HG02610 (cell line): ENCODE data around the gene NEK6.

ENCODE experiments used
- ATAC-seq: cut with Tn5 transposase; IDR thresholded peaks from one replicate; pipeline ENCODE4 v1.9.1; 2021; ENCODE audit warnings: mild to moderate bottlenecking, moderate library complexity; ENCODE audit not compliant: unreplicated experiment

The NEK6 gene

DNA sequence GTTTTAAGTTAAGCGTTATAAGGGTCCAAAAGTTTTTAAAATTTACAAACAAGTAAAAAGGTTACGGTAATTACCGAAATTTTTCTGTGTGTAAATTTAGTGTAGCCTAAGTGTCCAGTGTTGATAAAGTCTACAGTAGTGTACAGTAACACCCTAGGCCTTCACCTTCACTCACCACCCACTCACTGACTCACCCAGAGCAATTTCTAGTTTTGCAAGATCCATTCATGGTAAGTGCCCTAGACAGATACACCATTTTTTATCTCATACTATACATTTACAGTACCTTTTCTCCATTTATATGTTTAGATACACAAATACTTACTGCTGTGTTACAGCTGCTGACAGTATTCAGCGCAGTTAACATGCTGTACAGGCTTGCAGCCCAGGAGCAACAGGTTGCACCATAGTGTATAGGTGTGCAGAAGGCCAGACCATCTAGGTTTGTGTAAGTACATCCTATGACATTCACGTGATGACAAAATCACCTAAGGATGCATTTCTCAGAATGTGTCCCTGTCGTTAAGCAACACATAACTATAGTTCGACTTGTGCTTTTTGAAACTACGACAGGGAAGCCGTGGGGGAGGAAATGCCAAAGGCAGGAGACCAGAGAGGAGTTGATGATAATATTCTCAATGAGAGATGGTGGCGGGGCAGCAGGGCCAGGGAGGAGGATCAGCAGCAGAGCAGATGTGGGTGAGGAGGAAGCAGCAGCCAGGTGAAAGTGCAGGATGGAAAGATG is 108.9 kb downstream of the NEK6 start:
- no peak for ATAC-seq

DNA sequence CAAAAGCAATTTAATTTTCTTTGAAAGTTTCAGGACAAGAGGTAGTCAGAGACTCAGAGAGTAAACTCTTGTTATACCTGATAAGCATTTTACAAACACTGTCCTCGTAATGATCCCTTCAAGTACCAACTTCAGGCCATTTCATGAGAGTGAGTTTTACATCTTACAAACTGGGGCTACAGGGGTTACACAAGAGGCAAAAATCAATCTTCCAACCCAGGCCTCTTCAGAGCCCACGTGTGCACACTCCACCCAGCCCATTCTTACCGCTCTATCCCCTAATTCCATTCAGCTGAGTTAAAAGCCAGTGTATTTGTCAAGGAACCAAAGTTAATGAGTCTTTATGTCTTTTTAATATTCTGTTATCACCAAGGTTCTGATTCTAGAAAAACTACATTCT is 110.9 kb downstream of the NEK6 start:
- ATAC-seq = no peak

DNA sequence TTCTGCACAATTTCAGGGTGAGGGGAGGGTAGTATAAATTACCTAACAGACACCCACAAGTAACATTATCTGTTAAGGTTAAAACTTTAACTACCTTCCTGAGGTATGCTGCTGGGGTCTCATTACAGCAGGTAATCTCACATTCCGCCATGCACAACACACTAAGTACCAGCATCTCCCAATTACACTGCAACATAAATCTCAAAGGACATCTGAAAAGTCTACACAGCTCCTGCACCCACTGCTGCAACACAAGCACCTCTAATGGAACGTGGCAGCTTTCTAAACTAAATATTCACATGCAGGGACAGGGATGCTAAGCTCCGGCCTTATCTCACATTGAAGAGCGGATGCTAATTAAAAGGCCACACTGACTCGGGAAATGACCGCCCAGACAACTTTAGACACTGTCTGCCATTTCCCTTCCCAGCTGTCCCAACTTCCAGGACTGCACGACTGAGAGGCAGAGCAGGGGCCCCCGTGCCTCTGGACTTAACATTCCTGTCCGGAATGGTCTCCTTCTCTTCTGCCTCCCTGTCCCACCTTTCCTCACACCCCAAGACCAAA is 111.6 kb downstream of the NEK6 start:
- no peak for ATAC-seq

DNA sequence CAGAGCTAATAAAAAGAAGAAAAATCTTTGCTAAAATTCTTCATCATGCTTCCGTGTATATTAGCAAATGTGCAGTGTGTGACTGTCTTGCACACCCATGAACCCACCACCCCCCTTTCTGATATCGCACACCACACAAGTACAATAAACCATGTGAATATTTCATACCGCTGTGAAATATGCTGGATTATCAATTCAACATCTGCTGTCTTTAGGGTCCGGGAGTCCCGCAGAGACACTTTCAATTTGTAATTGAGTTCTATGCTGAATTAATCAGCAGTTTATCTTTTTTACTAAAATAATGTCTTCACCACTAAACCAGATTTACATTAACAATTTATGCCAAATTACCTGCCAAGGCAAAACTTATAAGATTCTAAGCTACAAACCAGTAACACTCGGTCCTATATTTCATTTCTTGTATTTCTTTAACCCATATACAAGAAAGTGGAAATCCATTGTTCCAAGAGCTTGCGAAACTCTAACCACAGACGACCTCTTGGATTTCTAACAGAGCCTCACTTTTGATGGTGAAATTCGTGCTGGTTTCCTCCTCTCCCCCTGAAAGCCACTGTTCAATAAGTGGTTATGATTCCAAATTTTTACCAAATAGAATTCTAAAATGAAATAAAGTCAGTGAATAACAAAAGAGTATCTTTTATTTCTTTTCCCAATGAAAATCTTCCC is 113.3 kb downstream of the NEK6 start:
- ATAC-seq = no peak

DNA sequence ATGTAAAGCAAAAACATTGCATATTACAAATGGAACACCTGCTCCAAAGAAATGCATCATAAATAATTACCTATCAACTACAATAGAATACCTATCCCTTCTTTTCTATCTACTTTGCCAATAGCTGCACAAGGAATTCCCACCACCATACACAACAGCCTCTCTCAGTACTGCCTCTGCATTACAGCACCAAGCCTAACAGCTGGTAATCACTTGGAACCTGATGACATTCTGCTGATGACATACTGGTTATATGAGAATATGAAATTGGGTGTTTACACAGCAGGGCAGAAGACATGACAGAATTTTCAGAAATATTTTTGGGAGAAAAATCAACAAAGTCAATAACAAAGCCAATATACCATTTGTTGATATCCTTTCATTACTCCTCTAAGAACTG is 114.3 kb downstream of the NEK6 start:
- no peak for ATAC-seq

- ATAC-seq = no peak
Observed at GRCh38 chr9:124373386-124373785, 115.6 kb downstream of the NEK6 start.

DNA sequence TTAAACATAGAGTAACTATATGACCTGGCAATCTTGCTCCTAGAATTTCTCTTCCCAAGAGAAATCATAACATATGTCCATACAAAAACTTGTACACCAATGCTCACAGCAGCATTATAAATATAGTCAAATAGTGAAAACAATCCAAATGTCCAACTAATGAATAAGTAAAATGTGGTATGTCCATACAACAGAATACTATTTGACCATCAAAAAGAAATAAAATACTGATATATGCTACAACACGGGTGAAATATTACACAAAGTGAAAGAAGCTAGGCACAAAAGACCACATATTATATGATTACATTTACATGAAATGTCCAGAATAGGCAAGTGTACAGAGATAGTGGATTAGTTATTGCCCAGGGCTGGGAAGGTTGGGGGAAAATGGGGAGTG is 116.1 kb downstream of the NEK6 start:
- ATAC-seq = no peak

DNA sequence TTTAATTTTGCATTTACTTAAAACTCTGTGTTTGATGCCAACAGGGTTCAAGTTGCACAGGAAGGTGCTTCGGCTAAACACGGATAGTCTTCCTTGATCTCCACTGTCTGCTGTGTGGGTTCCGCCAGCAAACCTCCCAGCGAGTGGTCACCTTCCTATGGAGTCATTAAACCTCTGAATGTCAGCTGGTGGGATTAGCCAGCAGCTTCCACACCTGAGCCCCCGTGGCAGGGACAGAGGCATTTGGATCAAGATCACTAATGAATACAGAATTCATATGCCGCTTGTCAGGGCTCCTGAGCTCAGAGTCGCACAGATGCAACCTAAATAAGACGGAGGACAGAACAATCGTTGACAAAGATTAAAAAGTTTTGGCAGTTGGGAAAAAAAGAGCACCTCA is 118.0 kb downstream of the NEK6 start:
- ATAC-seq = no peak

GRCh38 chr9:124376329-124376728 is 118.6 kb downstream of the NEK6 start:
- no peak for ATAC-seq

DNA sequence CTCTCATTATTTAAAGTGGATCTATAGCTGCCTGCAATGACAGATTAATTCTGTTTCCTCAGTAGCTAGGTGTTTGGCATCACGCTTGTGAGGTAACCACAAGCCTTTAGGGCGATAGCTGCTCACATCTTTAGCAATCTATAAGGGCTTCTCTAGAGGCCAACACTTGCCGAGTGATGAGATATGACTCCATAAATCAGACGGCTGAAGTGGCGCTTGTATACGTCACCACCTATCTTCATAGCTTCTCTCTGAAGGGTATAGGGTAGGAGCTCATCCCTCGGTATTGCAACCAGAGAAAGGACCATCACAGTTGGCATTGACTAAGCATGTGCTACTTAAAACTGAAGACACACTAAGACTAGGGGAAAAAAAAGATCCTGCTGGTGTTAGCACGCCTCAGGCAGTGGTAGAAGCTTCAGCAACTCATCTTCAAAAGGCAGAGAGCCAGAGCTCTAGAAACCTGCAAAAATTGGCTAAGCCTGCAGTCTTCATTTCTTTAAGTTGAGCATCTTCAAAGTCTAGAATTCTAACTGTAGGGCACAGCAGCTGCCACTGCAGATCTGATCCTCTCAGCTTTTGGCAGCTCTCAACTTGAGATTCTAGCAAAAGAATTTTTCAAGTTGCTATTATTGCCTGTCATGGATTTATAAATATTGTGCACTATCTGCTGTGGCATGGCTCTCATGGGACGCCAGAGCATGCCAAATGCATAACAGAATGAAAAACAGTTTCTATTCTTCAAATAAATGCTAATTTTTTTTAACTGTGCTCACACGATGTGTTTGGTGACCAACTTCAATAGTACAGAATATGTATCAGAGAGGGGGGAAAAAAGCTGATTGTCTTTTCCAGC is 120.0 kb downstream of the NEK6 start:
- no peak for ATAC-seq

GRCh38 chr9:124381170-124381945 is 123.6 kb downstream of the NEK6 start:
- no peak for ATAC-seq

GRCh38 chr9:124384210-124384609 is 126.5 kb downstream of the NEK6 start:
- no peak for ATAC-seq

GRCh38 chr9:124384846-124385245 is 127.1 kb downstream of the NEK6 start:
- ATAC-seq = no peak

DNA sequence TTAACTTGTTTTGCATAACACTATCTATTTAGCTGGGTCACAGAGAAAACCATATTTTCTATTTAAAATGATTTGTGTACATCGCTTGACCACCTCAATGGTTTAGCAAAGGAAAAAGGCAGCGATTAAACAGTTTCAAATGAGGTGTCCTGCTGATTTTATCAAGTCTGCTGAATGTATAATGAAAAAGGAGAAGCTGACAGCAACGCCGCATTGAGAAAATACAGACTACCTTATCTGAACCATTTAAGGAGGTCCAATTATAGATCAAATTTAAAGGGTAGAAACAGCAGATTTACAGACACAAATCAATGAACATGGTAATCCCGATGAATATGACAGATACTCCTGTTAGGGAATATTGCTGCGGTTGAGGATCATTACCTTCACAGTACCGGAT is 127.9 kb downstream of the NEK6 start:
- ATAC-seq = no peak

DNA sequence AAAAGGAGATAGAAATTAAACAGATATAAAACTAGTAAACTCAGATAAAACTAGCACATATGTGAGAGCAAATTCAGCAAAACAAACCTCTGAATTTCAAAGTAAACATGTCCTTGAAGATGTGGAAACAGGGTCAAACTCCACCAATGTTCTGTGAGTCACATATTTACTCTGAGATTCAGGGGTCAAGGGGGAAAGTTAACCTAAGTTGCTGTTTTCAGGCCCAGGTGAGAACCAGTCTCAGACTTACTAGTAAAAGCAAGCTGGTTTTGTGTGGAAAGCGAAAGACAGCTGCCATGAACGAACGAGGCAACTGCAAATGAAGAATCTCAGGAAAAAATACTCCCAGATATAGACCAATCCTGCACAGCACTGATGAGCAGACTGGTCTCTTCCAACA is 128.5 kb downstream of the NEK6 start:
- ATAC-seq = no peak

- no peak for ATAC-seq
Observed at GRCh38 chr9:124388275-124389048, 130.7 kb downstream of the NEK6 start.

DNA sequence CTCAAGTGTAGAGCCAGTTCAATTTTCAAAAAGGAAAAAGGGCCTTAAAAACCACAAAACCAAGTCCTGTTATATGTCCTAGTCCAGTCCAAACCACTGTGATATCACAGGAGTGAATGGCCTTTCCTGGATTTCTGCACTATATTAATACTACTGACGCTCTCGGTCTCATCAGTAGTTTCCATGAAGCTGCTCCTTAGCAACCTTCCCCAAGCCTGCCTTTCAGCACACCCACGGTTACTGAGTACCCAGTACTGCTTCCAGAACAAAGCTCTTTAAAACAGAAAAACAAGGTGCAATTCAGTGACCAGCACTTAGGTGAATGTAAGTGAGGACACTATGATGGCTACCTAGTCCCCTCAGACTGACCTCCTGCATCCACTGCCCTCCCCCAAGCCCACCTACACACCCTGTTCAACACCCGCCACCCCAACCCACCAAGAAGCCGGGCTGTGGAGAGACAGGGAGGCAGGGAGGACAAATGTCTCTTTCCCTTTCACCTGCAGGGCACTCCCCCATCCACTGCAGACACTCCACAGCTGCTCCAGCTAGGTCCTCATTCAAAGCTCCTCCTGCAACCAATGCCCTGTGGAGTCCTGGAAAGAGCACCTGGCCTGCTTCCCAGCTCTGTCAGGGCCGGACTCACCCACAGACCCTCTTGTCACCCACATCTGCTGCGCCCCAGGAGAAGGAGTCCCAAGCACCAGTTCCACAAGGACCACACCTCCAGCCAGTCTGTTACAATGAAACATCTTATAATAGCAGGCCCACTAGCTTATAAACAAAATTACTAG is 131.6 kb downstream of the NEK6 start:
- no peak for ATAC-seq

- ATAC-seq = no peak
Observed at GRCh38 chr9:124390794-124391658, 133.3 kb downstream of the NEK6 start.
